Measurements from ENCODE around the gene DNAJA2.

Gene DNAJA2

DNA sequence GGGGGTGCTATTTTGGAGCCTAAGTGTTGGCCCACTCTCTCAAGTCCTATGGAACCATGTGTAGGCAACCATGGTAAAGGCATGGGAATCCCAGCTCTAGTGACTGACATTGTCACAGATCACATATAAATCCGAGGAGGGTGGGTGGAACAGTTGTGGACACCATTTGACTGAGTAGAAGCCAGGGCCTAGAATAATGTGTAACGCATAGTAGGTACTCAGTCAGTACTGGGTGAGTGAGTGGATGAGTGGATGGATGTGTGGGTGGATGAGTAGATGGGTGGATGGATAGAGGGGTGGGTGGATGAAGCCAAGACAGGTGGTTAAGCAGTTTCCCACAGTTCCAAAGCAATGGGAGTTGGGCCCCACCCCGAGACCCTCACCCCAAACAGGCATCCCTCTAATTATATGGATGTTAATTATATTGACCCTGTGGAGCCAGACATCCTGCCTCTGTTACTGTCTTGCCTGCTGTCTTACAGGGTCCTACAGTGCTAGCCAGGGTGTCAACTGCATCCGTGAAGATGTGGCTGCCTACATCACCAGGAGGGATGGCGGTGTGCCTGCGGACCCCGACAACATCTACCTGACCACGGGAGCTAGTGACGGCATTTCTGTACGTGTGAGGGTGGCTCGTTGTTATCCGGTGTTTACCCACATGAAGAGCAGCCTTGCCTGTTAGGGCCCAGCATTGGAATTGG is 67.0 kb downstream of the DNAJA2 start:
- no peak for TF ChIP-seq CREB1 (IDR thresholded peaks at IDR 0.05; ENCODE audit: low read depth)
- no peak for TF ChIP-seq MAX (IDR thresholded peaks at IDR 0.05)
- TF ChIP-seq YY1 (IDR thresholded peaks at IDR 0.05; ENCODE audit: low read depth): no peak
- TF ChIP-seq RAD21 (IDR thresholded peaks at IDR 0.05; ENCODE audit: low read depth): no peak
- no peak for TF ChIP-seq TEAD4 (IDR thresholded peaks at IDR 0.05)
- no peak for TF ChIP-seq NFIC (IDR thresholded peaks at IDR 0.05)
- no peak for TF ChIP-seq TAF1 (IDR thresholded peaks at IDR 0.05; ENCODE audit: low read depth)
- TF ChIP-seq EP300 (IDR thresholded peaks at IDR 0.05; ENCODE audit: borderline replicate concordance): no peak
- TF ChIP-seq, protein P1, sequence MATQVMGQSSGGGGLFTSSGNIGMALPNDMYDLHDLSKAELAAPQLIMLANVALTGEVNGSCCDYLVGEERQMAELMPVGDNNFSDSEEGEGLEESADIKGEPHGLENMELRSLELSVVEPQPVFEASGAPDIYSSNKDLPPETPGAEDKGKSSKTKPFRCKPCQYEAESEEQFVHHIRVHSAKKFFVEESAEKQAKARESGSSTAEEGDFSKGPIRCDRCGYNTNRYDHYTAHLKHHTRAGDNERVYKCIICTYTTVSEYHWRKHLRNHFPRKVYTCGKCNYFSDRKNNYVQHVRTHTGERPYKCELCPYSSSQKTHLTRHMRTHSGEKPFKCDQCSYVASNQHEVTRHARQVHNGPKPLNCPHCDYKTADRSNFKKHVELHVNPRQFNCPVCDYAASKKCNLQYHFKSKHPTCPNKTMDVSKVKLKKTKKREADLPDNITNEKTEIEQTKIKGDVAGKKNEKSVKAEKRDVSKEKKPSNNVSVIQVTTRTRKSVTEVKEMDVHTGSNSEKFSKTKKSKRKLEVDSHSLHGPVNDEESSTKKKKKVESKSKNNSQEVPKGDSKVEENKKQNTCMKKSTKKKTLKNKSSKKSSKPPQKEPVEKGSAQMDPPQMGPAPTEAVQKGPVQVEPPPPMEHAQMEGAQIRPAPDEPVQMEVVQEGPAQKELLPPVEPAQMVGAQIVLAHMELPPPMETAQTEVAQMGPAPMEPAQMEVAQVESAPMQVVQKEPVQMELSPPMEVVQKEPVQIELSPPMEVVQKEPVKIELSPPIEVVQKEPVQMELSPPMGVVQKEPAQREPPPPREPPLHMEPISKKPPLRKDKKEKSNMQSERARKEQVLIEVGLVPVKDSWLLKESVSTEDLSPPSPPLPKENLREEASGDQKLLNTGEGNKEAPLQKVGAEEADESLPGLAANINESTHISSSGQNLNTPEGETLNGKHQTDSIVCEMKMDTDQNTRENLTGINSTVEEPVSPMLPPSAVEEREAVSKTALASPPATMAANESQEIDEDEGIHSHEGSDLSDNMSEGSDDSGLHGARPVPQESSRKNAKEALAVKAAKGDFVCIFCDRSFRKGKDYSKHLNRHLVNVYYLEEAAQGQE (IDR thresholded peaks at IDR 0.05; ENCODE audit: low read depth): no peak
- no peak for TF ChIP-seq CEBPB (IDR thresholded peaks at IDR 0.05)
- no peak for TF ChIP-seq TCF12 (IDR thresholded peaks at IDR 0.05; ENCODE audit: low read depth)
- TF ChIP-seq ZBTB7A (IDR thresholded peaks at IDR 0.05; ENCODE audit: low read depth): no peak
- TF ChIP-seq FOXM1 (IDR thresholded peaks at IDR 0.05; ENCODE audit: borderline replicate concordance, low read depth): no peak
- TF ChIP-seq, protein P2, sequence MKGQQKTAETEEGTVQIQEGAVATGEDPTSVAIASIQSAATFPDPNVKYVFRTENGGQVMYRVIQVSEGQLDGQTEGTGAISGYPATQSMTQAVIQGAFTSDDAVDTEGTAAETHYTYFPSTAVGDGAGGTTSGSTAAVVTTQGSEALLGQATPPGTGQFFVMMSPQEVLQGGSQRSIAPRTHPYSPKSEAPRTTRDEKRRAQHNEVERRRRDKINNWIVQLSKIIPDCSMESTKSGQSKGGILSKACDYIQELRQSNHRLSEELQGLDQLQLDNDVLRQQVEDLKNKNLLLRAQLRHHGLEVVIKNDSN (IDR thresholded peaks at IDR 0.05): no peak
- TF ChIP-seq EGR1 (IDR thresholded peaks at IDR 0.05): no peak
